ENCODE data around the gene FAM81A. TPM values are rescaled to one million over a fixed set of nuclear protein-coding genes. Genes with fewer than 3 reads are reported as not detected.

The FAM81A gene
- total and polyA plus RNA-seq, 9 donors, result 0.35 to 5.1 (median 0.85) TPM

DNA sequence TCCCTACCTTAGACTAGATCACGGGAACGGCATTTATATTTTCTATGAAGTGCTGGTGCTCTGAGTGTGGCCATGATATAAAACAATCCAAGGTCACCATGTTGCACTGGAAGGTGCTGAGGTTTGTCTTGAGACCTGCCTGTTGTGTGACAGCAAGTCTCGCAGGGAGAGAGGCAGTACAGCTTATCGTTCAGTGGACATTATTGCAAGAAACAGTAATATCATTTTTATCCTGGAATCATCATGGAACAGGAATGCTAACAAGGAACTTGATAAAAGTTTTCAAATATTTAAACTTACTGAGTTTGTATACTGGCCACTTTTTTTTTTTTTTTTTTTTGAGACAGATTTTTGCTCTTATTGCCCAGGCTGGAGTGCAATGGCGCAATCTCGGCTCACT is 133.6 kb downstream of the FAM81A start:
- no peak overlapping the region for H3K27ac ChIP-seq
- 69 to 82% (median 74%) methylated on average over 6 of the region's 6 CpGs for WGBS, 3 donors
- no peaks in the 10 kb centered on the region for H3K4me1 ChIP-seq (ENCODE audit: insufficient read depth)
- no peak overlapping the region for H3K4me3 ChIP-seq
- intact Hi-C loops (cut with DNase I), result no loop called here
- no peaks in the 10 kb centered on the region for H3K9me3 ChIP-seq
- H3K27me3 ChIP-seq, result no peaks in the 10 kb centered on the region
- no peaks in the 10 kb centered on the region for H3K36me3 ChIP-seq
- no peak for DNase-seq
- TF ChIP-seq, protein P1, sequence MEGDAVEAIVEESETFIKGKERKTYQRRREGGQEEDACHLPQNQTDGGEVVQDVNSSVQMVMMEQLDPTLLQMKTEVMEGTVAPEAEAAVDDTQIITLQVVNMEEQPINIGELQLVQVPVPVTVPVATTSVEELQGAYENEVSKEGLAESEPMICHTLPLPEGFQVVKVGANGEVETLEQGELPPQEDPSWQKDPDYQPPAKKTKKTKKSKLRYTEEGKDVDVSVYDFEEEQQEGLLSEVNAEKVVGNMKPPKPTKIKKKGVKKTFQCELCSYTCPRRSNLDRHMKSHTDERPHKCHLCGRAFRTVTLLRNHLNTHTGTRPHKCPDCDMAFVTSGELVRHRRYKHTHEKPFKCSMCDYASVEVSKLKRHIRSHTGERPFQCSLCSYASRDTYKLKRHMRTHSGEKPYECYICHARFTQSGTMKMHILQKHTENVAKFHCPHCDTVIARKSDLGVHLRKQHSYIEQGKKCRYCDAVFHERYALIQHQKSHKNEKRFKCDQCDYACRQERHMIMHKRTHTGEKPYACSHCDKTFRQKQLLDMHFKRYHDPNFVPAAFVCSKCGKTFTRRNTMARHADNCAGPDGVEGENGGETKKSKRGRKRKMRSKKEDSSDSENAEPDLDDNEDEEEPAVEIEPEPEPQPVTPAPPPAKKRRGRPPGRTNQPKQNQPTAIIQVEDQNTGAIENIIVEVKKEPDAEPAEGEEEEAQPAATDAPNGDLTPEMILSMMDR (IDR thresholded peaks at IDR 0.05), result no peak
- TF ChIP-seq EP300 (IDR thresholded peaks at IDR 0.05) (no peak), POLR2A (IDR thresholded peaks at IDR 0.05) (no peak)

Small RNA genes lying within 50 kb of the gene (small RNA-seq; reads per million reads assigned to genes)
- not detected for gene RF00019

Other genes starting within 250 kb of the FAM81A start
- not detected for gene LDHAL6B, start 231.3 kb upstream of the FAM81A start, total RNA-seq
- gene LDHAL6B, start 231.3 kb upstream of the FAM81A start, polyA plus RNA-seq, result not detected
- gene MYO1E, start 65.3 kb upstream of the FAM81A start, total RNA-seq, result 10 to 100 TPM; 27.3 to 55.3 (median 44.8) TPM
- 10 to 100 TPM; 11.6 to 96.0 TPM for gene MYO1E, start 65.3 kb upstream of the FAM81A start, polyA plus RNA-seq
- gene GCNT3, start 173.6 kb downstream of the FAM81A start, total RNA-seq, result 1 to 10 TPM in 3 of 7 donors, under 1 TPM in 2, not detected in 2; 0.51 to 4.1 (median 1.2) TPM
- gene GCNT3, start 173.6 kb downstream of the FAM81A start, polyA plus RNA-seq, result under 1 TPM; 0.50 to 0.57 TPM
- gene GTF2A2, start 219.3 kb downstream of the FAM81A start, total RNA-seq, result 100 to 1,000 TPM in 3 of 7 donors, 10 to 100 TPM in 4; 45.5 to 108 (median 99.9) TPM
- gene GTF2A2, start 219.3 kb downstream of the FAM81A start, polyA plus RNA-seq, result 100 to 1,000 TPM in 1 of 2 donors, 10 to 100 TPM in 1; 74.0 to 113 TPM

Data from ovary (tissue), 9 donors.